GM12892 (cell line): ENCODE results near the gene TUNAR.

Experiments
- POLR2A ChIP-seq: IDR thresholded peaks from 2 replicates; pipeline ENCODE4 v1.6.1; 2011; ENCODE audit warnings: low read depth, low read length, control low read depth
- POLR2AphosphoS5 ChIP-seq: IDR thresholded peaks from 2 replicates; pipeline ENCODE4 v1.6.1; 2011; ENCODE audit warnings: low read depth, low read length, control low read depth
- TAF1 ChIP-seq: IDR thresholded peaks from 2 replicates; pipeline ENCODE4 v1.6.1; 2011; ENCODE audit warnings: low read depth, mild to moderate bottlenecking, control low read depth, low read length, borderline replicate concordance

DNA sequence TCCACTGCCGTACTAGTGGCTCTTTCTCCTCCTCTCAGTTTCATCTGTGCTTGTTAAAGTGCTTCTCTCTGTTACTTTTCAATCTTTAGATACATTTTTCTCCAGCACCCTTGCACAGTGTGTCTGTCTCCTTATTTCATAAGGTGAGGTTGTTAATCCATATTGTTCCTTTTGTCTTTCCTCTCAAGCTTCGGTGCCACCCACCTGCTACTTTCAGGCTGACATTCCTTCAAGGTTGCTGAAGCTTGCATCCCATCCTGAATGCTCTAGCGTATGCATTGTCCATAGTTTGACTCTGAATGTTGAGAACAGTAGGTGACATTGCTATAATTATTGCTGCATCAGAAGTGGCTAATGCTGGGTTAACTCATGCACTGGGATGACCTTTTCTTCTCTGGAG is 20.6 kb downstream of the TUNAR start:
- no peak for TF ChIP-seq POLR2A
- no peak for TF ChIP-seq POLR2AphosphoS5
- TF ChIP-seq TAF1: no peak
